Fibroblast of peridontal ligament (primary cell): ENCODE results near the gene NUDT14.

Source experiments
- DNase-seq: peaks from one replicate; pipeline ENCODE4 v3.0.0-alpha.2; 2010; ENCODE audit errors: extremely low read depth

The NUDT14 gene

DNA sequence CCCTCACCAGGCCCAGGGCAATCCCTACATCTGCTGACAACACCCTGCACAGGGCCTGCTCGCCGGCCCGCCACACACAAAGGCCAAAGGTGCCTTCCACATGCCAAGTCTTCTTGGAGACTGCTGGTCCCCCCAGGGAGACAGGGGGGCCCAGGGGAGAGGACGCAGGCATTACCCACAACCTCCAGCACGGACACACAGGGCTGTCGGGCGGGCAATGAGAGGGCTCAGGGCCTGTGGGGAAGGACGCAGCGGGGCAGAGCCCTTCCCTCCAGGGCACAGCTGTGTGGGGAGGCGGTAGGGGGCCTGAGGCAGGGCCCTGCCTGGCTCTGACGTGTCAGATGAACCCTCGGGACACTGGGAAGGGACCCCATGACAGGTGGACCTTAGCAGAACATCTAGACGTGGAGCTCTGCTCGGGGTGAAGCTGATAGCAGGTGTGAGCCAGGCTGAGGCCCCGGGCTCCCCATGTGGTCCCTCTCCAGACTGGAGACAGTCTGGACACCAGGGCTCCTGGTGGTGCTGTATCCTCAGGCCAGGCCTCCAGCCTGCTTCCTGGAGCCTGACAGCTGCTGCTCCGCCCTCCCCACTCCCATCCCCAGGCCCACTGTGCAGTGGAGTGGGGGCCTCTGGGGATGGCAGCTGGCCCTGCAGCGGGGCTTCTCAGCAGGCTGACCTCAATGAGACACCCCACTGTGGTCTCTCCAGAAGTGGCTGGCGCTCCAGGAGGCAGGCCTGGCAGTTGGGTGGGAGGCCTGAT is 31.6 kb upstream of the NUDT14 start:
- no peak for DNase-seq

DNA sequence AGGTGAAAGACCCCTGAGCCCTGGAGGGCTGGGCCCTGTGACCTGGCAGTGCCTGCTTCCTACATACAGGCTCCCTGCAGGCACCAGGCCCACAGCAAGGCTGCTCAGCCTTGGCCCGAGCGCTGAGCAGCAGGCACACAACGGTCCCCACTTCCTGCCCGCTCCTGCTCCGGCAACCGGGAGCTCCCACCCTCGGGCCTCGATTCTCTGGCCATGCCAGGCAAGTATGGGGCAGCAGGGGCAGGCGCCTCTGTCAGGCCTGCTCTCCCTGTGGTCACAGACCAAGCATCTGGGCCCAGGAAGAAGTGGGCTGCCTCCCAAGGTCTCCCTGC is 30.6 kb upstream of the NUDT14 start:
- DNase-seq, result no peak

DNA sequence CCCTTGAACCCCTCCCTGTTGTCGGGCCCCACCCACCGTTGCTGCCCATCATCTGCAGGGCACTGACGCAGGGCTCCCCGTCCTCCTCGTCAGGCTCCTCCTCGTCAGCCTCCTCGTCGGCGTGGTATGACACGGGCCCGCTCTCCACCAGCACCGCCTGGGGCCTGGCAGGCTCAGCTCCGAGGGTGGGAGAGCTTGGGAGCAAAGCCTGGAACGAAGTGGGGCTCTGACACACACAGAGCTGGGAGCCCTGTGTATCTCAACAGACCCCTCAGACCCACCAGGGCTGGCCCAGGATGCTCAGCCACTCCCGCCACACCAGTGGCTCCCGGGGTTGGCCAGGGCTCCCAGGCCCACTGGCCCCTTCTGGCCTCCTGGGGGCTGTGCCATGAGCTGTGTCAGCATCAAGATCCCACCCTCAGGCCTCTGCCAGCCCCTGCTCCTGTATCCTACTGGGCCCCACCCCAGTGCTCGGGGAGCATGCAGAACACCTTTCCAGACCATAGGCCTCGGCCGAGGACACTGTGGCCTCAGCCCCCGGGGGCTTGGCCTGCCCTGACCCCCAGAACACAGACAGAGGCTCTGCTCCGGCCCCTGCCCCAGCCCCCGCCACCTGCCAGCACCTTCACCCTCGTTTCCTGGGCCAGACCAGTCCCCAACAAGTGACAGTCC is 30.1 kb upstream of the NUDT14 start:
- no peak for DNase-seq

DNA sequence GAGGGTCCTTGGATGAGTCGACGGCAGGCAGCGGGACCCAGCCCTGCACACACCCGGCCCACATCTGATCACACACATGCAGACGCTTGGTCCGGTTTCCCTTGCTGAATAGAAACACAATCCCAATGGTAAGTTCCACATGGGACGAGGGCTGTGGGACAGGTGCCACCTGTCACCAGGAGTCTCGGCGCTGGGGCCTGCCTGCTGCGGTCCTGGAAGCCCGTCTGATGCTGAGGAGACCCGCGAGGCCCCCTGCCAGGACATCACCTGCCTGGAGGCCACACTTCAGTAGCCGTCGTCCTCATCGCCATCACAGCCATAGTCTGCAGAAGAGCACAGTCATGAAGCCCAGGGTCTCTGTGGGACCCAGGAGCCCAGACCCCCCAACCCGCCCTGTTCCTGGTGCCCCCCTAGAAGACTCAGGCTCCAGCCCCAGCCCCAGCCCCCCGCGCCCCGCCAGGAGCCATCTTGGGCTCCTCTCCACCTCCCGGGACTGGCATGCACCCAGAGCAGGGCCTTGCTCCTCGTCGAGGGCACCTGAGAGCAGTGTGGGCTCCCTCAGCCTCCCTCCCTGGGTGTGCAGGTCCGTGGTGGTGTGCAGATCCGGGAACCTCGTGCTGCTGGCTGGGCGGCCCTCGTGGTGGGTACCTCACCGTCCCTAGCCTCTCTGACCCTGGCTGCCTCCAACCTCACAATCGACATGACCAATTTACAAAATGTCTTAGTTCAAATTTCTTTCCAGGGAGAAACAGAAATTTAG is 29.3 kb upstream of the NUDT14 start:
- no peak for DNase-seq

DNA sequence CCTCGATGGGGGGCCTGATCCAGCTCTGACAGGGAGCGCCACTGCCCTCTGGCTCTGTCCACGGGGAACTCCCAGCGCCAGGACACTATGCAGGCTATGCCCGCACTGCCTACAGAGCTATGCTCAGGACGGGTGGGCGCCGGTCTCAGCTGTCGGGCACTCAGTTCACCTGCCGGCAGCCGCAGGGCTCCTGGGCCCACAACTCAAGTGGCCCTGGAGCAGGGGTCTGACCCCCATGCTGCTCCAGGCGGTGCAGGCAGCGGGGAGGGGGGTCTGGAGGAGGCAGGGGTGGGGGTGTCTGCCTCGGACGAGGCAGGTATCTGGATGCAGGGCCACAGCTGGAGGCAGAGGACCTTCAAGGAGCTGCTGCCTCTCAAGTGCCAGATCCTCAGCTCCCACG is 28.5 kb upstream of the NUDT14 start:
- DNase-seq, result no peak

DNA sequence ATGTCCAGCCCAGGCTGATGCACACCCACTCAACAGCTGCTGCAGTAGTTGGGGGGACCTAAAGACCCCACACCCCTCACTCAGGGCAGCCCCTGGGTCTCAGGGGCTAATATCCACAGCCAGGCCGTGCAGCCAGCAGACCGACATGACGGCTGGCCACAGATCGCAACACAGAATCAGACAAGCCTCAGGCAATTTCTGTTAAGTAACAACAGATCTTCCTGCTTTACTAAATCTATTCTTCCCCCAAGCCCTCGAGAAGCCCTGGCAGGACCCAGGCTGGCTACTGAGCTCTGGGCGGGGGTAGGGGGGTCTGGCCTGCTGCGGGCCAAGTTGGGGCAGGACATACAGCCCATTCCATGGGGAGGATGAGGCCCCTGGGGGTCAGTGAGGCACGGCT is 28.0 kb upstream of the NUDT14 start:
- DNase-seq, result no peak

DNA sequence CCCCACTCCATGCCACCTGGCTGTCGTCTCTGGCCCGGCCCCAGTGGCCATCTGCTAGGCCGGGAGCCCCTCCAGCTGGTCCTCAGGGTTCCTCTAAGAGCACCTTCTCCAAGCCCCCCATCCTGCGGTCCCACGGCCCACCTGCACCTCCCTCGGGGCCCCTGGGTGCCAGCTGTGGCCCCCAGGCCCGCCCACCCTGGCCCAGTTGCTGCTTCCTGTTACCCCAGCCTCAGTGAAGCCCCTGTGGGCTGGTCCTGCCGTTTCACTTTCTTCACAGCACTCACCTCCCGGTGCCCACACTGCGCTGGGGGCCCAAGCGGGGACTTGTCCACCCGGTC is 27.6 kb upstream of the NUDT14 start:
- DNase-seq, result no peak

DNA sequence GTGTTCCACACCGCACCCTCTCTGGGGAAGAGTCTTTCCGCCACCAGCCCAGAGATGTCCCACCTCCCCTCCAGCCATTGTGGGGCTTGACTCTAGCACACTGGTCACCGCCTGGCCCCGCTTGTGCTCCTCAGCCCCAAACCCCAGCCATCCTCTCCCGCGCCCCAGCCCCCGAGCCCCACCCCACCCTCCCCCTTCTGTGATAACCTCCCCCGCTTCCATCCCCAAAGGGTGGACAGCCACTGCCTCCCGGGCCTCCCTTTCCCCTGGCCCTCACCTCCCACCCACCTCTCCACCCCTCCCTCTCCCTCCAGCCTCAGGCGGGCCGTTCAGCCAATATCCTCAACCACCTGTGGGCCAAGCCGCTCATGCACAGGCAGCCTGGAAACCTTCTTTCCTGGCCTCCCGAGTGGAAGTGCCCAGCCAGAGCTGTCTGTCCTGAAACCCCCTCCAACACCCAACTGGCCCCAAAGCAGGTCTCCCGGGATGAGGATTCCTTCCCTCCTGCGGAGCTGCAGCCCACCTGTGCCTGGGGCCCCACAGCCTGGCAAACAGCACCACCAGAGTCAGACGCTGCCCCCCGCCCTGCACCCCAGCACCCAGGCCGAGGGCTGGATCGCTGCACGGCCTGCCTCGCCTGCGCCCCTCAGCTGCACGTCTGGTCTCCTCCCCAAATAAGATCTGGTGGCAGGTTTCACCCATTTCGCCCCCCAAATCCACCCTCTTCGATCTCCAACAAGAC is 27.1 kb upstream of the NUDT14 start:
- DNase-seq, result no peak

DNA sequence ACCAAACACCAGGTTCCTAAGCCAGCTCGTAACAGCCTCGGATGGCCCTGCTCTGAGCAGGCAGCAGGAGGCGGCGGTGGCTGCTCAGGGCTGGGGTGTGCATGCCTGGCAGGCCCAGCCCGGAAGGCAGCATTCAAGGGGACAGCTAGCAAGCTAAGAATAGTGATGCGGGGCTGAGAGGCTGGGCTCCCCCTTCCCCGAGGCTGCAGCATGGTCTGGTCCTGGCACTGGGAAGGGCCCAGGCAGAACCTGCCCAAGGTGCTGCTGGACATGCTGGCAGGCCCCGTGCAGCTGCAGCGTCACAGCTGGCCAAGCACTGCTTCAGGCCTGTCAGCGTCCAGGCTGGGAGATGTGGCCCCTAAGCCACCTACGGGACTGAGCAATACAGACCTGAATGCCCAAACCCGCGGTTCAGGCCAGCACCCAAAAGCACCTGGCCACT is 26.4 kb upstream of the NUDT14 start:
- DNase-seq, result no peak

DNA sequence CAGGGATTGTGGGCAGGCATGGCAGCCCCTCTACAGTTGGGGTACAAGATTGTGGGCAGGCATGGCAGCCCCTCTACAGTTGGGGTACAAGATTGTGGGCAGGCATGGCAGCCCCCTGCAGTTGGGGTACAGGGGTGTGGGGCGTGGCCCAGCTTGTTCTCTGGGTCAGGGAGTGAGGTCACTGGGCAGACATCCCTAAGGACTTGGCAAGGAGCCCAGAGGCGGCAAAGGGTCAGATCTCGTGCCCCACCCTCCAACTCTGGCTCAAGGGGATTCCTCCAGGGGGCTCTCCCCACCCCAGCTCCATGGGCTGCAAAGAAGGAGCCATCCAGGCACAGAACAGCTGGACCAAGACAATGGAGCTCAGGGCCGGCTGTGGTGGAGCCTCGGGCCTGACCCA is 25.8 kb upstream of the NUDT14 start:
- no peak for DNase-seq

DNA sequence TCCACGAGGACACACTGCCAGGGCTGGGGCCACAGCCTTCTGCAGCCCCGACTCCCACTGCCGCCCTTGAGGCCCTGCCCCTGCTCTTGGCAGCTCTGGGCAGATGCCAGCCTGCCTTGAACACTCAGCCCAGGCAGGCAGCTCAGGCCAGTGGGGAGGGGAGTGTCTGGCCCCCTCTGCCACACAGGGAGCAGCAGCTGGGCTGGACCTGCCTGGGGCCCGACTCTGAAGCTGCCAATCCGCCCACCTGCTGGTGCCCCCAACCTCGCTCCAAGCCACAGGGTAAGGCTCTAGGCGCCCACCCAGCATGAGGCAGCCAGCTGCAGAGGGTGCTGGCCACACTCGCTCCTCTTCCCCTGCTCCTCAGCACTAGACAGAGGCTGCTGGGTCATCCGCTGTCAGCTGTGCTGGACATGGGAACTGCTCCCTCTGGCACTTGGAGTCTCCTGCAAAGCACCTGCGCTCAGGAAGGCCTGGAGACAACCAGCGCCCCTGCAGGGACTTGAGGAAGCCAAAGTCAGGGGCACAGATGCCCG is 24.6 kb upstream of the NUDT14 start:
- DNase-seq, result no peak

DNA sequence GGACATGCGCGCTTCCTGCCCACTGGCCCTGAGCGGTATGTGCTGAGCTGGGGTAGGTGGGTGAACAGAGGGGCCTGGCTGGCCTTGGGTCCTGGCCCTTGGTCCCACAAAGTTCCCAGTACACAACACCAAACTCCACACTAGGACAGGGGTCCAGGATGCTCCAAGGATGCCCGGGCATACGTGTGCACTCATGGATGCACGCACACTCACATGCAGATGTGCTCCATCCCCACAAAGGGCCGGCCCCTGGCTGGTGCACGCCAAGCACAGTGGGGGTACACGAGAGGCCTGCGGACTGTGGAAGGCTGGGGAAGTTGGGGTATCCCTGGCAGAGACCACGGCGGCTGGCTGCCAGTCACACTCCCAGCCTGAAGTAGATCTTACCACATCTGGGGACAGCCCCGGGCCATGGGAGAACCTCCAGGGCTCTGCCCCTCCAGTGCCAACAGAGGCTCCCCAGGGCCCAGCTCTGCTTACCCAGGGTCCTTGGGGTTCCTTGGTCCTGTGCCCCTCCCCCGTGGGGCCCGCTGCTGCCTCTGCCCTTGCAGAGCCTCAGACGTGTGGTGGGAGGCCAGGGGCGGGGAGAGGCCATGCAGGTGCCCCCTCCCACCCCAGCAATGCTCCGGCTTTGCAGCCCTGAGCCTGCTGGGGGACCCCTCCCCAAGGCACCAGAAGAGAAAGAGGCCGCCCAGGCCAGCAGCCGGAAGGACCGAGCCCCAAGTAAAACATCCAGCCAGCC is 24.0 kb upstream of the NUDT14 start:
- no peak for DNase-seq

DNA sequence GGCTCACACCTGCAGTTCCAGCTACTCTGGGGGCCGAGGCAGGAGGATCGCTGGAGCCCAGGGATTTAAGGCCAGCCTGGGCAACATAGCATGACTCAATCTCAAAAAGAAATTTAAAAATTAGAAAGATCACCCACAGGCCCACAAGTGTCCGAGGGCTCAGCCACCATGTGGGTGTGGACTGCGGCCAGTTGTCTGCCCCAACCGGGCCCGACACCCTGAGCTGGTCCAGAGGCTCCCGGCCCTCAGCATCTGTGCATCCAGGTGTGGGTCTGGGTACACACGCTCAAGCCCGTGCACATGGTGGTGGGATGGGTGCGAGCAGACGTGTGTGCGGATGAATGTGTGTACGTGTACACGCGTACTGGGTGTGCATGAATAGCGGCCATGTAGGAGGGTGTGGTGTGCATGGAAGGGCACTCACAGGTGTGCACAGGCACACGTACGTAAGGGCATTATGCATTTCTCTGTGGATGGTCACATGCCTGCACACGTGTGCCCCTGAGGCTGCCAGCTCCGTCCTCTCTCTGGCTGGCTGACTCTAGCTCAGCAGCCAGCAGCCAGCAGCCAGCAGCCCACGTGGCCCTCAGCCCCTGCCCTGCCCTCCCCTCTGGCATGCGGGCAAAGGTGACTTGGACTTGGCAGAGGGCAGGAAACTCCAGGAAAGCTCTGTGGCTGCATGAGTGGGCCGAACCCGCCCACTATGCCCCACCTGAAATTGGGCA is 23.3 kb upstream of the NUDT14 start:
- DNase-seq, result peak; percentile 18

DNA sequence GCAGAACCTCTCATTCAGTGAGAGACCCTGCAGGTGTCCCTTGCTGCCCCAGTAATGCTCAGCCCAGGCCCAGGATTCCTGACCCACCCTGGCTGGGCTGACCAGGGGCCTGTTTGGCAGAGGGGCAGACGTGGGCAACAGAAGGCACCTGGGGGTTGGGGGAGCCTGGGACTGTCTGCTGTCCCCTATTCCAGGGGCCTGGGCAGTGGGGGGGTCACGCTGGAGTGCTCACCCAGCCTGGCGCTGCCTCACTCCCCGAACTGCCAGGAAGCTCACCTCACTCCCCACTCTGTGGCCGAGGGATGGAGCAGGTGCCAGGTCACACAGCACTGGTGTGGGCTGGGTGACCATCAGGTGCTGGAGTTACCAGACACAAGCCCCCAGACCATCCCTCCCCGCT is 22.6 kb upstream of the NUDT14 start:
- DNase-seq, result no peak

DNA sequence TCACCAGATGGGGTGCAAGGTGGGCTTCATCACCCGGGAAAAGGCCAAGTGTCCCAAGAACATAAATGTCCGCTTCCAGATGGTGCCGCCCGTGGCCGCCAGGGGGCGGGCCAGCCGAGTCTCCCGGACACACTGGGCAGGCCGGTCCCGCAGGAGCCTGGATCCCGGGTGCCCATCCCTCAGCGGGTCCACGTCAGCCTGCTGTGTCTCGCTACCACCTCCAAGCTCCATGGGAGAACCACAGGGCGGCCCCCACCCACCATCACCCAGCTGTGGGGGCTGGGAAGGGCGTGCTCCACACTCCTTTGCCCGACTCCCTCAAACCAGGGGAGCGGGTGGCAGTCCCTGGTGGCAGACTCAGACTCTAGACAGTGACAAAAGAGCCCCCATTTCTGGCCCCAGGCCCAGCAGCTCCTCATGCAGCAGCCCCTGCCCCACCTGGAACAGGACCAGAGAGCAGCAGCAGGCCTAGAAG is 22.0 kb upstream of the NUDT14 start:
- DNase-seq, result peak; percentile 58

DNA sequence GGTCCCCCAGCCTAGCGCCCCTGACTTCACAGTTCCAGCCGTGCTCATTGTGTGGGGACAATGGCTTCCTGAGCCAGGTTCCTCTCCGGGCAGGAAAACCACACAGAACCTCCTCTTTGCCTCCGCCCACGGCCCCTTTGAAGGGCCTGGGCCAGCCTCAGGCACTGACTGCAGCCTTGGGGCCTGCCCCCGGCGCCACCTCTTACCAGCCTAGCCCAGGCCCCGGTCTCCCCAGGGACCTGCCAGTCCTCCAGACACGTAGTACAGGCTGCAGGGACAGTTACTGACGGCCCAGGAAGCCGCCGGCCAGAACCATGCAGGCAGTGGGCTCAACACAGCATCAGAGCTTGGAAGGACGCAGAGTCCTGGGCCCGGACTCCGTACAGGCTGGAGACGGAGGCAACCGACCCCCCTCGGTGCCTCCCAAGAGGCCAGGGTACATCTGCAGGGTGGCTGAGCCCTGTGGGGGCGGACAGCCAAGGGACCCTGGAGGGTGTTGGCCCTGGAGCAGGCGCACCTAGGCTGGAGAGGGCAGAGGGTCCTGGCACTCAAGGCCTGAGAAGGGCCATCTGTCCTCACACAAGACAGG is 20.9 kb upstream of the NUDT14 start:
- no peak for DNase-seq

DNA sequence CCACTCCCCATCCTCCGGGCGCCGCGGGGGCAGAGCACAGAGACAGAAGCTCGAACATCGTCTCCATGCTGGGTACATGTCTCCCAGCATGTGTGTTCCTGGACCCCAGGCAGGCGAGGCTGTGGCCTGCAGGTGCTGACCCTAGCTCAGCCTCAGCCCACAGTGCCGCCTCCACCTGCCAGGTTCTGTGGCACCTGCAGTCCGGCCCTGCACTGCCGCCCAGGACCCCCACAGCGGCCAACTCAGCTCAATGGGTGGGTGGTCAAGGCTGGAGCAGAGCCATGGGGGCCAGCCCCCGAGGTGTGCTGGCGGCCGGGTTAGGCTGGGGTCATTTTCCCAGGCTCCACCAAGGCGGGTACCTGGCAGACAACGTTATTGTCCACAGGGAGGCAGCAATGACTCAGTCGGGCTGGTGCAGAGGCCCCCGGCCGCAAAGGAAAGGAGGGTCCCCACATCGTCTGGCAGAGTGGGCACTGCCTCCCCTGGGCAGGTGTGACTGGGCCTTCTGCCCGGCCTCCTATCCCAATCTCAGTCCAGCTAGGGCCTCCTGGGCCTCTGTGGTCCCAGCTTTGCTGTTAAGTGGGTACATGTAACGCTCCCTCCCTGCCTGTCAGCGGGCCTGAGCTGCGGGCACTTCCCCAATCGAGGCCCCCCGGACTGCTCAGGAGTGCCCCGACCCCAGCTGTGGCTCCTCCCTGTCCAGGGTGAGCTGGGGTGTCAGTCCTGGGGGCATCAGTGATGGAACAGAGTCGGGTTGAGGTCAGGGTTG is 20.2 kb upstream of the NUDT14 start:
- no peak for DNase-seq

DNA sequence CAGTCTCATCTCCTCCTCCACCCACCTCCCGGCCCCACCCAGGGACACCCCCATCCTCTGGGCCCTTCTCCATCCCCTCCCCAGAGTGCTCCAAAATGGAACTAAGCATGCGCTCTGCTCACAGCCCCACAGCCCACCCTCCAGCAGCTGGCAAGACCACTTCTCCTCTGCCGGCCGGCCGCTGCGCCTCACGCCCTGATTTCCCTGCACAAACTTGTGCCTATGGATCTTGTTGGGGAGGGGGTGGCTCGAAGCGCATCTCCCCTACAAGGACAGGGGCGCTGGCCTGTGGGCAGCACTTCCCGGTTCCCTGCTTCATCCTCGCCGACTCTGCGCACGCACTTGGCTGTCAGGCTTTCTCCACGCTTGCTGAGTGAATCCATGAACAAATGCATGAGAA is 19.5 kb upstream of the NUDT14 start:
- no peak for DNase-seq

DNA sequence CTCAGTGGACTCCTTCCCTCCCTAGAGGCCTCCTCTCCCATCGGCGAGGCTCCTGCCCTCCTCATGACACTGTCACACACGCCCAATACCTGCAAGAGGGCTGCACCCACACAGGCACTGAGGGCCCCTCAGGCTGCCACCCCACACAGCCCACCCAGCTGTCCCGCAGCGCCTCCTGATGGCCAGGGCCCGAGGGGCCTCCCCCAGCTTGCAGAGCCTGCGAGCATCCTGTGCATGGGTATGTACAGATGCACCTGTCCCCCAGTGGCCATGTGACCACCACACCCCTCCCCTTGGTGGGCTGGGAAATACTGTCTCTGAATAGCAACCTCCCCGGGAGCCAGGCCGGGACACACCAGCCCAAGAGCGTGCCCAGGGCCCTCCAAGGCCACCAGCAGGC is 19.0 kb upstream of the NUDT14 start:
- no peak for DNase-seq
